ENCODE measurements around the gene STRADA. TPM values are rescaled to one million over a fixed set of nuclear protein-coding genes. Genes with fewer than 3 reads are reported as not detected.

STRADA gene, protein sequence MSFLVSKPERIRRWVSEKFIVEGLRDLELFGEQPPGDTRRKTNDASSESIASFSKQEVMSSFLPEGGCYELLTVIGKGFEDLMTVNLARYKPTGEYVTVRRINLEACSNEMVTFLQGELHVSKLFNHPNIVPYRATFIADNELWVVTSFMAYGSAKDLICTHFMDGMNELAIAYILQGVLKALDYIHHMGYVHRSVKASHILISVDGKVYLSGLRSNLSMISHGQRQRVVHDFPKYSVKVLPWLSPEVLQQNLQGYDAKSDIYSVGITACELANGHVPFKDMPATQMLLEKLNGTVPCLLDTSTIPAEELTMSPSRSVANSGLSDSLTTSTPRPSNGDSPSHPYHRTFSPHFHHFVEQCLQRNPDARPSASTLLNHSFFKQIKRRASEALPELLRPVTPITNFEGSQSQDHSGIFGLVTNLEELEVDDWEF
- 41.9 and 42.3 TPM in 2 replicates for total RNA-seq

DNA sequence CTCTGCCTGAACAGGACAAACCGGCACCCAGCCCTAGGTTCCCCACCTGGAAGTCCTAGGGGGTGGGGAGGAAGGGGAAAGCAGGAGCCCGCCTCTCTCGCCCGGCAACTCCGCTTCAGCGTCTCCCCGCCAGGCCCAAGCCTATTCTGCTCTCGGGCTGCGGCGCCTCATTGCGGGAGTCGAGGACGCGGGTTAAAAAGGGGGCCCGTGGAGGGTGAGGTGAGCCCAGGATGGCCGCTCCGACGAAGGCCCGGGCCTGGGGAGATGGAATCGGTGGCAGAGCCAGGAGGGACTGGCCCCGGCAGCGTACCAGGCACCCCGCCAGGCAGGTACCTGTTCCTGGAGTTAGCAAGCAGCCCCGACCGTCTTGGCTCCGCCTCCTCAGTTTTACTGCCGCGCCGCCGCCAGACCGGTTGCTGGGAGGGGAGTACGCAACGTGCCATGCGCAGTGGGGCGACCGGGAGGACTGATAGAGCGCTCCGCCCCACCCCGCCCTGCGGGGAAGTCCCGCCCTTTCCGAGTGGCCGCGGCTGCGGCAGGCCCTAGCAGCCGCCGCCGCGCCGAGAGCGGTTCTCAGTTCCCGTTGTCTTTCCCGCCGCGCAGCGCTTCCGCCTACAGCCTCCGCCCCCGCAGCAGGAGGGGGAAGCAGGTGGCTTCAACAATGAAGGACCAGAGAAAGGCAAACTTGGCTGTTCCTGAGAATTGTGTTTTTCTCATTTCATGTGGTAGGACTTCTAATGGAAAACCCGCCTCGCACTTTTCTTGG, at the start of gene STRADA:
TSS of gene STRADA (minus strand) at position 392 of the 766 bp plus-strand sequence. CDS start 13,430 bp downstream, outside the sequence.

DNA sequence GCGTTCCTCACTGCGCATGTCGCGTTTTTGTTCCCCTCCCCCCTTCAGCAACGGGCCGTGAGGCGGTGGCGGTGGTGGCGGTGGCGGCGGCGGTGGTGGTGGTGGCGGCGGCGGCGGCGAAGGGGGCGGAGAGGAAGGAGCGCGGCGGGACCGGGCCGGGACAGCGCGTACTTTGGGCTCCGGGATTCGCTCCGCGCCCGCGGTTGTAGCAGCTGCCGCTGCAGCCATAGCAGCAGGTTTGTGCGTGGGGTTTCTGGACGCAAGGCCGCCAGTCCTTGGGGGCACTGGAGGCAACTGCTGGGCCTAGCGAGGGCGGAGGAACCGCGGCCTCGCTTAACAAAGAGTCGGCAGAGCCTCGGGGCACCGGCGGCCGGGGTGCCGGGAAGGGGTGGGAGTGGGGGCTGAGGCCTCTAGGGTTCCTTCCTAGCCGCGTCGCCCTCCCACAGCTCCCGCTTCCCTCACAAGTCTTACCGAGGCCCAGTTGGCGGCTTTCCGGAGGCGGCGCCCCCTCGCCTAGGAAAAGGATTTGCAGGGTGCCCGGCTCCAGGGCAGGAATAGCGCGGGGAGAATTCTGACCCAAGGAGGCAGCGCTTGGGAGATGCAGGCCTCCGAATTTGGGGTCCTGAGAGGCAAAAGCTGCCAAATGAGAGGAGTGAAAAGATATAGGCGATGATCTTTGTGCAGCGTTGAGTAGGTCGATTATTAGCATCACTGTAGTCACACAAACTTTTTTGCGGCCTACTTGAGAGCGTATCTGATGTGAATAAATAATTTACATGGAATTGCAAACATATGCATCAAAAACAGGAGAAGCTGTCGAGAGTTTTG, 32.8 kb upstream of the STRADA start, which contains the start of gene DDX42:
TSS of gene DDX42 (plus strand) at position 30 of the 828 bp plus-strand sequence. CDS start 12,880 bp downstream, outside the sequence.

DNA sequence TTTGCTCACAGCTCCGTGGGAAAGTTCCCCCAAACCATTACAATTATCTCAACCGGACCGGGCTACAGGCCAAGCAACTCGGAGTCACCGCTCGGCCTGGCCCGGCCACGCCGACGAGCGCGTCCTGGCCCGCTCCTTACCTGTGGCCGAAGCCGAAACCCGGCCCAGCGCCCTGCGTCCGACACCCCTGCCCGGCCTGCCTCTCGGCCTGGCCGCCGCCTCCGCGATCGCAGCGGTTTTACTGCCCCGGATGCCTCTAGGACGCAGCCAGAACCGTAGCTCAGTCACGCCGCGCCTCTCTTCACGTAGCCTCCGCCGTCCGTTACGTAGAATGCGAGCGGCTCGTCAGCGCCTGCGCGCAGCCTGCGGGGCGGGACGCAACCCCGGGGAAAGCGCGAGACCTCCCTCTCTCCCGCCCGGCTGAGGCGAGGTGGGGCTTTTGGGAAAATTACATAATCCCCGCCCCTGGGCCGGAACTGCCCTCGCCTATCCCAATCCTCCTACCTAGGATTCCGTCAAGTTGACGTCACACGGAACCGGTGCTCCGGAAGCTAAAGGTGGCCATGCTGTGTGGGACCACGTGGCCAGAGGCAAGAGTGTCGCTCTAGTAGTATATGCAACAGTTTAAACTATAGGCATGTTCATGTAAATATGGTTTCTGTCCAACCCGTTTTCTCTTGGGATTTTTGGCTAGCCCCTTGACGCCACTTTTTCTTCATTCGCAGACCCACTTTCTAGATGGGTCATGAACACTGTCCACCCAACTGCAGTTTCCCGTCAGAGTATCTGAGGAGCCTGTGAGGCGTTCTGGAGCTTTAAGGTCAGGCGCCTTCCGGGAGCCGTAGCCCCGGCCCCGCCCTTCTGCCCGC, 31.9 kb upstream of the STRADA start, which contains the start of gene CCDC47:
TSS of gene CCDC47 (minus strand) at position 326 of the 869 bp plus-strand sequence. CDS start 7,422 bp downstream, outside the sequence.

DNA sequence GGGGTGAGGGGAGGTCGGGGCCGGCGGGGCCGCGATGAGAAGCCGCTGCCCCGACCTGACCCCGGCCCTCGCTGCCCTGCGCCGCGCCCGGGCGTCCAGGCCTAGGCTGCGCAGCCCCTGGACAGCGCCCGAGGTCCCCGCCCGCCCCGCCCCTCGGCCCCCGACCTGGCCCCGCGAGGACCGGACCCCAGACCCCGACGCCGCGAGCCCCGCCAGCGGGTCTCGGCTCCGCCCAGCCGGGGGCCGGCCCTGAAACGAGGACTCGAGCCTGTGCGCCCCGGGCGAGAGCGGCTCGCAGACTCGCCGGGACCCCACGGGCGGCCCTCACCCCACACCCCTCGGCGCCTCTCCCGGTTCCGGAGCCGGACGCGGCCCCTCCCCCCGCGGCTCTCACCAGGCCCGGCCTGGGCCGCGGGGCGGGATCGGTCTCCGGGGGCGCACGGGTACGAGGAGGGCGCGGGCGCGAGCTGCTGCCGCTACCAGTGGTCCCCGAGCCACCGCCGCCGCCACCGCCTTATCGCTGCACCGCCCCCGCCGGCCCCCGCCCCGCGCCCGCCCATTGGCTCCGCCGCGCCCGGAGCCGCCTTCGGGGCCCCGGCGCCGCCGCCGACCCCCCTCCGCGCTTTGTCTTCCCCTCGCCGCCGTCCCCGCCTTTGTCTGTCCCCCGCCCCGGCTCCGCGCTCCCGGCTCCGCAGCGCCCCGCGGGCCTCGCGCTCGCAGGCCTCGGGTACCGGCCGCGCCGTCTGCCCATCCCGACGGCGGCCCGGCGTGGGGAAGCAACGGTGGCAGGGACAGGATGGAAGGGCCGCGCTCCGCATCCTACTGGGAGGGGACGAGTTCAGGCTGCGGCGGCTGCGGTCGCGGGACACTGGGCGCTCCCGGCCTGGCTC, 41.7 kb downstream of the STRADA start, which contains the start of gene LIMD2:
TSS of gene LIMD2 (minus strand) at position 488 of the 890 bp plus-strand sequence. CDS start 827 bp downstream, outside the sequence.

Other genes with a start within 250 kb of the STRADA start
- not detected in 2 replicates for gene KCNH6, start 218.4 kb downstream of the STRADA start, total RNA-seq
- 49.9 and 58.2 TPM in 2 replicates for gene DCAF7, start 191.3 kb downstream of the STRADA start, total RNA-seq
- 25.8 and 29.8 TPM in 2 replicates for gene TACO1, start 140.9 kb downstream of the STRADA start, total RNA-seq
- gene MAP3K3, start 119.4 kb downstream of the STRADA start, total RNA-seq, result 82.7 and 108 TPM in 2 replicates
- gene LIMD2, start 41.7 kb downstream of the STRADA start, total RNA-seq, result 12.9 and 20.0 TPM in 2 replicates
- gene CCDC47, start 31.8 kb upstream of the STRADA start, total RNA-seq, result 108 and 133 TPM in 2 replicates
- 122 and 130 TPM in 2 replicates for gene DDX42, start 32.4 kb upstream of the STRADA start, total RNA-seq
- gene PSMC5, start 85.6 kb upstream of the STRADA start, total RNA-seq, result 80.9 and 93.4 TPM in 2 replicates
- gene FTSJ3, start 85.9 kb upstream of the STRADA start, total RNA-seq, result 51.0 and 64.9 TPM in 2 replicates
- gene SMARCD2, start 100.9 kb upstream of the STRADA start, total RNA-seq, result 46.5 and 71.5 TPM in 2 replicates
- not detected in 2 replicates for gene CSH2, start 131.9 kb upstream of the STRADA start, total RNA-seq
- gene GH2, start 140.1 kb upstream of the STRADA start, total RNA-seq, result not detected in 2 replicates
- gene CSH1, start 154.8 kb upstream of the STRADA start, total RNA-seq, result not detected in 2 replicates
- gene CSHL1, start 169.5 kb upstream of the STRADA start, total RNA-seq, result not detected in 2 replicates
- gene GH1, start 177.0 kb upstream of the STRADA start, total RNA-seq, result not detected in 2 replicates
- gene CD79B, start 190.5 kb upstream of the STRADA start, total RNA-seq, result 1.3 and 1.5 TPM in 2 replicates
- gene SCN4A, start 231.1 kb upstream of the STRADA start, total RNA-seq, result 0.07 and 0.13 TPM in 2 replicates

Measured in thoracic aorta endothelial cell (primary cell).